Mammary epithelial cell (primary cell): ENCODE data around the gene UMAD1.

ENCODE experiments used
- CTCF ChIP-seq, 2 donors: IDR thresholded peaks in 1 of 2; conservative IDR thresholded peaks in 1 of 2; 2 replicates each; pipeline ENCODE4 v1.5.1; 2011 to 2012; ENCODE audit warnings: inconsistent platforms in 2 of 2, low read length in 2 of 2, mild to moderate bottlenecking in 2 of 2, control low read depth in 1 of 2, low read depth in 1 of 2; ENCODE audit not compliant: insufficient read depth in 1 of 2; ENCODE audit errors: extremely low read depth in 1 of 2
- EZH2 ChIP-seq: IDR thresholded peaks from 2 replicates; pipeline ENCODE4 v1.6.1; 2012; ENCODE audit warnings: low read length, inconsistent platforms, borderline replicate concordance

DNA sequence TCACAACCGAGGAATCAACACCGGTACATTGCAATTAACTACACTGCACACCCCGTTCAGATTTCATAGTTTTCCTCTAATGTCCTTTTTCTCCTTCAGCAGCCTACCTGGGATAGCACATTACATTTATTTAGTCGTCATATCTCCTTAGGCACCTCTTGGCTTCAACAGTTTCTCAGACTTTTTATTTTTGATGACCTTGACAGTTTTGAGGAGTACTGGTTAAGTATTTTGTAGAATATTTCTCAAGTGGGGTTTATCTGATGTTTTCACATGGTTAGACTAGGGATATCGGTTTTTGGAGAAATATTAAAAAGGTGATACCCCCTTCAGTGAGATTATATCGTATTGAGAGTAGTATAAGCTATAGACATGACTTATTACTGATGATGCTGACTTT, 241.0 kb downstream of the UMAD1 start:
- no peak for TF ChIP-seq CTCF (conservative IDR thresholded peaks at IDR 0.05 in 1 of 2, IDR thresholded peaks at IDR 0.05 in 1 of 2; ENCODE audit: extremely low read depth in 1 of 2, insufficient read depth in 1 of 2, low read depth in 1 of 2, low read length in 2 of 2)
- TF ChIP-seq EZH2, result no peak
